GM19372 (cell line): Measurements from ENCODE around the gene SCAMP3.
"Not testable (repeated sequence)": the region's sequence is repeated elsewhere in the genome, so short reads cannot be mapped to it uniquely, and the experiment has no call there.

ENCODE experiments used
- ATAC-seq: cut with Tn5 transposase; IDR thresholded peaks from one replicate; pipeline ENCODE4 v1.9.1; 2021; ENCODE audit warnings: mild to moderate bottlenecking, low read depth, moderate library complexity; ENCODE audit not compliant: unreplicated experiment

The SCAMP3 gene

GRCh38 chr1:155233502-155233901 lies 28.7 kb downstream of the SCAMP3 start:
- not testable (repeated sequence) for ATAC-seq

- ATAC-seq: not testable (repeated sequence)
Observed at GRCh38 chr1:155232001-155232978, 29.9 kb downstream of the SCAMP3 start.

GRCh38 chr1:155231302-155231701 lies 30.9 kb downstream of the SCAMP3 start:
- not testable (repeated sequence) for ATAC-seq

- no peak for ATAC-seq
Observed at GRCh38 chr1:155228096-155228427, 34.1 kb downstream of the SCAMP3 start.

- peak; percentile 91 for ATAC-seq
Observed at GRCh38 chr1:155227261-155228095, 34.7 kb downstream of the SCAMP3 start.

GRCh38 chr1:155226910-155227260 lies 35.3 kb downstream of the SCAMP3 start:
- no peak for ATAC-seq

- ATAC-seq: no peak
Observed at GRCh38 chr1:155226188-155226909, 35.8 kb downstream of the SCAMP3 start.

GRCh38 chr1:155225404-155225759 lies 36.8 kb downstream of the SCAMP3 start:
- ATAC-seq: not testable (repeated sequence)

- no peak for ATAC-seq
Observed at GRCh38 chr1:155223047-155223446, 39.1 kb downstream of the SCAMP3 start.

GRCh38 chr1:155220211-155220965 lies 41.8 kb downstream of the SCAMP3 start:
- ATAC-seq: not testable (repeated sequence)

- no peak for ATAC-seq
Observed at GRCh38 chr1:155219592-155220031, 42.5 kb downstream of the SCAMP3 start.

GRCh38 chr1:155218854-155219591 lies 43.1 kb downstream of the SCAMP3 start:
- ATAC-seq: no peak

GRCh38 chr1:155214702-155215101 lies 47.5 kb downstream of the SCAMP3 start:
- ATAC-seq: not testable (repeated sequence)

- not testable (repeated sequence) for ATAC-seq
Observed at GRCh38 chr1:155212051-155212440, 50.1 kb downstream of the SCAMP3 start.

- not testable (repeated sequence) for ATAC-seq
Observed at GRCh38 chr1:155211381-155212050, 50.6 kb downstream of the SCAMP3 start.

- ATAC-seq: no peak
Observed at GRCh38 chr1:155210314-155211104, 51.7 kb downstream of the SCAMP3 start.

- ATAC-seq: no peak
Observed at GRCh38 chr1:155209312-155209721, 52.8 kb downstream of the SCAMP3 start.
